GM21526 (cell line): ENCODE results near the gene AGR2.
"Not testable (repeated sequence)": the region's sequence is repeated elsewhere in the genome, so short reads cannot be mapped to it uniquely, and the experiment has no call there.

Source experiments
- ATAC-seq: cut with Tn5 transposase; IDR thresholded peaks from one replicate; pipeline ENCODE4 v1.9.1; 2021; ENCODE audit warnings: moderate library complexity; ENCODE audit not compliant: unreplicated experiment, low FRiP score

AGR2 gene

DNA sequence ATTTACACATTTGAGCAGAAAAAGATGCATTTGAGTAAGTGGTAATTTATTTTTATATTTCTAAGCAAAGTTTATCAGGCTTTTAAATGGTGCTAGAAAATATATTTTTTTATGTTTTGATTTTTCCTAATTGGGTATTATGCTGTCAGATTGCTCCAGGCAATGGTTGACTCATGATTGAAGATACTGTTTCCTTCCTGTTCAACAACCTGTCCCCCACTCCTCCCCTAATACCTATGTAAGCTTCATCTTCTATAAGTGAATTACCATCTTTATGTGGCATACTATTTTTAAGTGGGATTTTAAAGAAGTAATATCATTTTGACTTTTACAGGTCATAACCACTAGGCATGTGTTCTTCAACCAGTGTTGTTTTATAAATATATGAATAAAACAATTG, 29.8 kb downstream of the AGR2 start:
- ATAC-seq, result no peak

DNA sequence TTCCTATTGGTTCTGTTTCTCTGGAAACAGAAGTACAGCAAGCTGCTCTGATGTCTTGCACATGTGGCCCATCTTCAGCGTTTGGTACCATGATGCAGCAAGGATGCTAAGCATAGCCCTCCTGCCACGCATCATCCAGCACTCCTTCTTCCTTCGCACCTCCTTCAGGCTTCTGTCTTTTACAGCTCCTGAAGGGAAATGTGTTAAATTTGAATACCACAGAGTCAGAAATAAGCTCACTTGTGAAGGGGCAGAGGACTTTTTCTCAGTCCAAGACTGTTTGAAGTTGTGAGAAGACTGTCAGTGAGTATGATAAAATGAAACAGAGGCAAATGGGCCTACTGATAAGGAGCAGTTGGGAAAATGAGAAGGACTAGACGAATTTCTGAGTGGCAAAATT, 30.5 kb downstream of the AGR2 start:
- no peak for ATAC-seq

DNA sequence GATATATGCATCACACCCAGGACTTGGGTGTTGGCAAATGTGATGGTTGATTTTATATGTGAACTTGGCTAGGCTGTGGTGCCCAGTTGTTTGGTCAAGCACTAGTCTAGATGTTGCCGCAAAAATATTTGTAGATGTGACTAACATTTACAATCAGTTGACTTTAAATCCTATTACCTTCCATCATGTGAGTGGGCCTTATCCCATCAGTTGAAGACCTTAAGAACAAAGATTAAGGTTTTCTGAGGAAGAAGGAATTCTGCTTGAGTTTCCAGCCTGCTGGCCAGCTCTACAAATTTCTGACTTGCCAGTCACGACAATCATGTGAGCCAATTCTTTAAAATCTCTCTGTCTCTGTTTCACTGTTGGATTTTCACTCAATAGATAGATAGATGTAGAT, 30.9 kb downstream of the AGR2 start:
- no peak for ATAC-seq

DNA sequence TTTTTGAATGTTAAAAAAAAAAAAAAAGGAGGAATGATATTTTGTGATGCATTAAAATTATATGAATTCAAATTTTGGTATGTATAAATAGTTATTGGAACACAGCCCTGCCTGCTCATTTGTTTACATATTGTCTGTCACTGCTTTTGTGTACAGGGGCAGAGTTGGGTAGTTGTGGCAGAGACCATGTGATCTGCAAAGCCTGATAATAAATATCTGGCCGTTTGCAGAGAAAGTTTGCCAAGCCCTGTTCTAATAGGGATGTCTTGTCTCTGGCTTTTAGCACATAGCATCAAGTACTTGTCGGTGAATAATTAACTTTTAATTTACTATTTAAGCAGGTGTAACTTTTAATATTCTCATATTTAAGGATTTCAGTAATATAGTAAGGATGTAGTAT, 31.5 kb downstream of the AGR2 start:
- no peak for ATAC-seq

DNA sequence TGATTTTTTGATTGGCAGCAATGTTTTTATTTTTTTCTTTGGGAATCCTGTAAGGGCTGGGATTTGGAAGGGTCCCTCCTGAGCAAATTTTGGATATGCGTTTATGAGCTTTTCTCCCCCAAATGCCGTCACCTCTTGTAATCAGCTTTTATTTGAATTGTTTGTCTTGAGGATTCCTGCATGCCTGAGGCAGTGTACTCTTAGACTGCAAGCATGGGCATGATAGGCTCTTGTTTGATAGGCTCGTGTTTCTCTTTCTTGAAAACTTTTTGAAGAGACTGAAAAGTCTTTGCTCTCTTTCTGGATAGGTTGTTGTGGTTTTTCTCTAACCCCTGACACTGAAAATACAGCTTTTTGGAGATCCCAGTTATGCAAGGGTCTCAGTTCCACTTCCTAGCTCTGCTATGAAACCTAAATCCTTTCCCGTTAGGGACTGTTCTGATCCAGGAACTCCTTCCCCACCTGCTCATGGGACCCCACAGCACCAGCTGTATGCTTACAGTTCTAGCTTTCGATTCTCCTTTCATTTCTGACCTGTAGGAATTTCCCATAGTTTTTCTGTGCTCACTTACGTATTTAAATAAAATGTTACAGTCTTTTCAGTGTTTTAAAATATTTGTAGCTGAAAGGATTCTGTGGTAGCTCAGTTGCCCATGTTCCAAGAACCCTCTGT, 34.0 kb downstream of the AGR2 start:
- no peak for ATAC-seq

DNA sequence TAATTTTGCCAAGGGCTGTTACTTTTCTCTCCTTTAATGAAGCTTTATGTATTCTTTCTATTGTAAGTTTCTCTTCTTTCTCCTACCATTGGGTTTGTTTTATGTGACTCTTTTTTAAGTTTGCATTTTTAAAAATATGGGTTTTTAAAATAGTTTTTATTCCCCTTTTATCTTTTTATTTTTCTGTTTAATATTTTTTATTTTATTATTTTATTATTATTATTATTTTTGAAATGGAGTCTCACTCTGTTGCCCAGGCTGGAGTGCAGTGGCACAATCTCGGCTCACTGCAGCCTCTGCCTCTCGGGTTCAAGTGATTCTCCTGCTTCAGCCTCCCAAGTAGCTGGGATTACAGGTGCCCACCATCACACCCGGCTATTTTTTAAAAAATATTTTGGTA, 34.8 kb downstream of the AGR2 start:
- not testable (repeated sequence) for ATAC-seq

DNA sequence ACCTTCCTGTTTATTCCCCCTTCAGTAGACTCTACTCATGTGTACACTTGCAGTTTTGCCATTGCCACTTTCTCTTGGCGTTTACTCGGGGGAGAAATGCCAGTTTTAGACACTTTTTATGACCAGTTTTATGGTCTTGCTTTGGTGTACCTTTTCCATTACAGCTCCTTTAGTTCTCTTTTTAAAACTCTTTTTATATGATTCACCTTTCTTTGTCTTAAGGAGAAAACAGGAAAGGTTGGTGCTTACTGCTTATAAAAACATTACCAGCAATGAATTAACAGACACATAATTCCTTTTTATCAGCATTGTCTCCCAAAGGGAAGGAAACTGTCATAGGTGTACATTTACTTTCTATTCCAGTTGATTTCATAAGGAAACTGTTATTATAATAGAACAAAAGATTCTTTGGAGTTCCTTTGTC, 39.4 kb downstream of the AGR2 start:
- ATAC-seq, result no peak

DNA sequence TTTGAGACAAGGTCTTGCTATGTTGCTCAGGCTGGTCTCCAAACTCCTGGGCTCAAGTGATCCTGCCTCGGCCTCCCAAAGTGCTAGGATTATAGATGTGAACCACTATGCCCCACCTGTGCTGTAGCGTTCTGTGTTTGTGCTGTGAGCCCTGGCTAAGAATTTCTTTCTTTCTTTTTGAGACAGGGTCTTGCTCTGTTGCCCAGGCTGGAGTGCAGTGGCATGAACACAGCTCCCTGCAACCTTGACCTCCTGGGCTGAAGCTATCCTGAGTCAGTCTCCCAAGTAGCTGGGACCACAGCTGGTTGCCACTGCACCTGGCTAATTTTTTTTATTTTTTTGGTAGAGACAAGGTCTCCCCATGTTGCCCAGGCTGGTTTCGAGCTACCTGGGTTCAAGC, 39.9 kb downstream of the AGR2 start:
- ATAC-seq, result no peak

DNA sequence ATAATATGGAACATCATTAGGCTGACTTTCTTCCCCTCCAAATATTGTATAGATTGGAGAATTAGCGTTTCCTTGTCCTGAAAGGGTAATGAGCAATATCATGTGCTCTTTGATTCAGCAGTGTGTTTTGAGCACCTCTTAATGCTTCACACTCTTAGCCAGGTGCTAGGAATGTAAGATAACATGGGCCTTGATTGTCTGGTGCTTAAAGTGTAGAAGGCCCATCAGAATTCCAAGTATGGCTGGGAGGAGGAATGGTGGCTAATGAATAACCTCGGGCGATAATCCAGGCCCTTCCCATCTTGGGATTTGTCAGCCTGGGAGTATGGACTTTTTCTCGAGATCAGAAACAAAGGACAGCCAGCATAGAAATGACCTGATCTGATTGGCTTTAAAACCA, 42.6 kb downstream of the AGR2 start:
- ATAC-seq, result no peak

DNA sequence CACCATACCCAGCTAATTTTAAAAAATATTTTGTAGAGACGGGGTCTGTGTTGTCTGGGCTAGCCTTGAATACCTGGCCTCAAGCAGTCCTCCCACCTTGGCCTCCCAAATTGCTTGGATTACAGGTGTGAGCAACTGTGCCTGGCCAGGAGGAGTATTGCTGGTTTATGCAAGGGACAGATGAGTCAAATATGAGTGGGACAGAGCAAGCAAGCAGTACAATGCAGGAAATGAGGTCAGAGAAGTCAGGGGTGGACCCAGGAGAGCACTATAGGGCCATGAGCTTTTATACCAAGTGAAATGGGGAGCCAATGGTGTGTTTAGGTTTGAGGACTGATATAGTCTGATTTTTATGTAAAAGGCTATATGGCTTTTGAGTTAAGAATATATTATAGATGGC, 45.0 kb downstream of the AGR2 start:
- no peak for ATAC-seq

DNA sequence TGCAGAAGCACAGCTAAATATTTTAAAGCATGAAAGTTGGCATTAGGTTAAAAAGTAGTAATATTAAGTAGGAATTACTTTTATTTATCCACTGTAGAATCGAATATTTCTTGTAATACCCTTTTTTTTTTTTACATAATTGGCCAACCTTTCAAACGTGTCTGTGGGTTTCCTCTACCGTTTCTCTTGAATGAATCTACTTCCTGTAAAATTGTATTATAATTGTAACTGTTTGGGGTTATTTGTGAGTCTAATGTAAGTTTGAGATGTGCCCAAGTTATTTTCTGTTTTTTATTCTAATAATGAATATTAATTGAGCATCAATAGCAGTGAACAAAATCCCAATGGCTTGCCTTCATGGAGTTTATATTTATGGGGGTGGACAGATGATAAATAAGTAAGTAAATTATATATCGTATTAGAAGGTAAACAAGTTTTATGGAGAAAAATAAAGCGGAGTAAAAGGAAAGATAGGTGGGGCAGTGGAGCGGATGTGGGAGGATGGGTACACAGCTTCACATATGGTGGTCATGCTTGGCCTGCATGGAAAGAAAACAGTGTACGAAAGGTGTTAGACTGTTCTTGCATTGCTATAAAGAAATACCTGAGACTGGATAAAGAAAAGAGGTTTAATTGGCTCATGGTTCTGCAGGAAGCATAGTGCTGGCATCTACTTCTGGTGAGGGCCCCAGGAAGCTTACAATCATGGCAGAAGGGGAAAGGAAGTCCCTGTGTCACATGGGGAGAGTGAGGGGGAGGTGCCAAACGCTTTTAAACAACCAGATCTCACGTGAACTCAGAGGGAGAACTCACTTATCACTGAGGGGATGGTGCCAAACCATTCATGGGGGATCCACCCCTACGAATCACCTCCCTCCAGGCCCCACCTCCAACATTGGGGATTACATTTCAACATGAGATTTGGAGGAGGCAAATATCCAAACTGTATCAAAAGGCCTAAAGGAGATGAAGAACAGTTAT, 45.9 kb downstream of the AGR2 start:
- ATAC-seq, result no peak

DNA sequence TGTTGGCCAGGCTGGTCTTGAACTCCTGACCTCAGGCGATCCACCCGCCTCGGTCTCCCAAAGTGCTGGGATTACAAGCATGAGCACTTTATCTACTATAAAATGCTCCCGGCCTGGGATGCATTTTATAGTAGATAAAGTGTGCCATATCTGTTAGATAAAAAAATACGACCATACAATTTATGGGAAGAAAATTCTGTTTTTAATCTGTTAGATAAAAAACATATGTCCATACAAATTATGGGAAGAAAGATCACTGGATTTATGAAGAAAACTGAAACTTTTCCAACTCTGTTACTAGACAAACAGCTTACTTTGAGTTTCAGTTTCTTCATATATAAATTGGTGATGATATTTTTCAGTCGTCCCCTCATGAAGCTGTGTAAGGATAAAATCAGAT, 46.8 kb downstream of the AGR2 start:
- ATAC-seq, result no peak

DNA sequence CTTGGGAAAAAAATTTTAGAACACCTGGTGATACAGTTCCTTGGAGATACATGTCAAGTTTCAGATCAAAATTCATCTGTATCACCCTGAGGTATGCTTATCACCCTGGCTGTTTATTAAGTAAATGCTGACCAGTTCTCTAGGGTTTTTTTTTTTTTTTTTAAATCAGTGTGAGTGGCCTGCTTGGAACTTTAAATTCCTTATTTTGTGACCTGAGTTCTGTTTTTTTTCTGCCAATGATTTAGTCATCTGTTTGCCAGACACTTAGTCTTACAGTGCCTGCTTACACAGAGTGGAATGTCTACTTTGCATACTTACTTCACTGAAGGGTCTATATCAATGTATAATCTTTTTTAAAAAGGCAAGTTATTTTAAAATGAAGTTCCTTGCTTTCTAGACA, 49.4 kb downstream of the AGR2 start:
- ATAC-seq, result no peak

DNA sequence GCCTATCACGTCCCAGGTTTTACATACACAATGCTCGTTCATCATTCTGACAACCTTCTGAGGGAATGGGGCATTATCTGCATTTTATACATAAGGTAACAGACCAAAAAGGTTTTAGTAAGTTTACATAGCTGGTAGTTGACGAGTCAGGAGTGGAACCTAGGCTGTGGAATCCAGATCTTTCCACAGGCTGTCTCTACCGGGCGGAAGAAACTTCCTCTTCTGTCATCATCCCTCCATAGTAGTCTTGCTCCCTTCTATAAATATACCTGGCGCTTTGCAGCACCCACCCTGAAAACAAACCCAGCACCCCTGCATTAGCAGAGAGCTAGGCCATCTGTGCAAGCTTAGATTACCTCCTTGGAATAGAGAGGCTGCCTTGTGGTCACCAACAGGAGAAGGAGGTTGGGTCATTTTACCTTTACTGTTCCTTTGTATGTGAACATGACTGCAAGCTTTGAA, 49.9 kb downstream of the AGR2 start:
- no peak for ATAC-seq

DNA sequence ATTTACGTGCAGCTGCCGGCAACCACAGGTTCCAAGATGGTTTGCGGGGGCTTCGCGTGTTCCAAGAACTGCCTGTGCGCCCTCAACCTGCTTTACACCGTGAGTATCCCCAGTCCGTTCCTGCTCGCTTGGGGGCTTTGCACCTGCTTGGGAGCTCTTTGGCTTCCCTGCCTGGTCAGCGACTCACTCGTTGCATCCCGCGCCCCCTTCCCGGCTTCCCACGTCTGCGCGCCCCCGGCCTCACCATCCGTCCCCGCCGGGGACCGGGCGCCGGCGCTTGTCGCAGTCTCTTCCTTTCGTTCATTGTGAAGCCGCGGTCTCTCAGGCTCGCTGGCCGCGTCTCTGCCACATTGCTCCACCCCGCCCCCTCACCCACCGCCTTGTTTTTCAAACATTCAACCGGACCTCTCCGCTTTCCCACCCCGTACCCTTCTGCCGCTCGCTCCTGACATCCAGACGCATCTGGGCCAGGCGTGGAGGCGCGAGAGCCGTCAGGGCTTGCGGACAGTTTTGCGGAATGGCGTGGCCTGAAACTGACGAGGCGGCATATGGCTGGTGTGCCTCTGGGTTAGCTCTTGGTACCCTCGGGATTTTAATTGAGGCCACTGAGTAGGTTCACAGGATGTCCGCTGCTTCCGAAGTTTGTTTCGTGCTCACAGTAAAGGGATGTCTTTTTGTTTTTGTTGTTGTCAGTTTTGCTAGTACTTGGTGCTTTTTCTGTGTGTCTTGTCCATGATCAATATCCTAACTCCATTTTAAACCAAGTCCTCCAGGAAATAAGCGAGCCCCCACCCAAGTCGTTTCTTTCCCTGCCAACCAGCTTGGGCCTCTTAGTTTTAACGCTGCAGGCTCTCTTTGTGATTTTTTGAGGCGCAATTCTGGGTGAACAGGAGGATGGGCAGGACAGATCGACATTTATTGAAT, 50.6 kb downstream of the AGR2 start:
- ATAC-seq, result peak; percentile 30

DNA sequence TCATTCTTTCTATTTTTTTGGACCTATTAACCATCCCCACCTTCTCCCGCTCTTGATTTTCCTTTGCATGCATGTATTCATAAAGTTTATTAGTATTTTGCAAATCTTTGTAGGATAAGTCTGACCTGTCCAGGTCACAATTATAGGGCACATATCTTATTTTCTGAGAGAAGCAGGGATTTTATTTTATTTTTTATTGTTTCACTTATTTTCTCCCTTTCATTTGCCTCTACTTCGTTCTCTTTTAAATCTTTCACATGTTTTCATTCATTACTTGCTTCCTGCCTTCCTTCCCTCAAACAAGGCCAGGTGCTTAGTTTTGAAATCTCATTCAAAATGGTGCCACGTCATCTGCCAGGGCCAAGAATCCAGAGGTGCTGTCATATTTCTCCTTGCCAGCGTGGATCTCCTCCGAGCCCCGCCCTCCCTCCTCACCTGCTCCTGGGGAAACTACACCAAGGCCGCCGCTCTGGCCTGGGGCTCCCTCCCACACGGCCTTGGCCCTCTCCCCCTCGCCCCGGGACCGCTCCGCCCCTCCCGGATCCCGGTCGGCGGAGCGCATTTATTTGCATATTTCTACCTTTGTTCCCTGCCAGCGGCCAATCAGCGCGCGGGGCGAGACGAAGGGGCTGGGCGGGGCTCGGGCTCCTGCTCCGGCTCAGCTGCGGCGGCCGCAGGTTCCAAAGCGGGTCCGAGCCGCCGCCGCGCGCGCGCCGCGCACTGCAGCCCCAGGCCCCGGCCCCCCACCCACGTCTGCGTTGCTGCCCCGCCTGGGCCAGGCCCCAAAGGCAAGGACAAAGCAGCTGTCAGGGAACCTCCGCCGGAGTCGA, 51.5 kb downstream of the AGR2 start, which contains the start of gene TSPAN13:
Gene TSPAN13 (plus strand): TSS at position 654 of the 830 bp plus-strand sequence. CDS start 213 bp downstream, outside the sequence.
- ATAC-seq, result peak; percentile 95

DNA sequence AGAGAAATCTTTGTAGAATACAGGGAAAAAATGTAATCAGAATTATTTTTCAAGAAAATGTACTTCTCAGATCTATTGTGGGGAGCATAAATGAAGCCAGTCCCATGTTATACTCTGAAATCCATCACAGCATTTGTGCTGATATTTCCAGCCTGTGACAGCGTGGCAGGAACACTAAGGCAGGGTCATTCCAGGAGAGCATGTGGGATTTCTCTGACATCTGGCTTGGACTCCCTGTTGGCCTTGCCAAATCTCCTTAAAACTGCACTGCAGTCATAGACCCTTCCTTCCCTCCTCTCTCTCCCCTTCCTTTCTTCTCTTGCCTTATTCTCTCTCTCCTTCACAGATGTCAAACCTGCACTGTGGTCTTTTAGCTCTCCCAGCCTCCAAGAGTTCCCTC, 57.7 kb downstream of the AGR2 start:
- ATAC-seq, result no peak

DNA sequence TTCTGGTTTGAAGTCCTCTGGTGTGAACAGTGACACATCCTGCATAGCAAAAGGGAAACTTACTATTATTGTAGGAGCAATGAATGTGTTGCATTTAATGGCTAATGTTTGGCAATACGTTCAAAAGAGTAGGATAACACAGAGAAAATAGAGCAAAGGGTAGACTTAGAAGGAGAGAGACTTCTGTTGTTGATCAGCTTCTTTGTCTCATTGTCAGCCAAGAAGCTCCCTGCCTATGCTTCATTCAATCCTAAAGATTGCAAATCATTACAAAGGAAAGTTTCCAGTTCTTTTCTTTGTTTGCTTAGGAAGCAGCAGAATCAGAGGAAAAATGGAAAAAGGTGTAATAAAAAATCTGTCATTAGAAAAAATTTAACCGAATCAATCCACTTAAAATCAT, 59.2 kb downstream of the AGR2 start:
- no peak for ATAC-seq

DNA sequence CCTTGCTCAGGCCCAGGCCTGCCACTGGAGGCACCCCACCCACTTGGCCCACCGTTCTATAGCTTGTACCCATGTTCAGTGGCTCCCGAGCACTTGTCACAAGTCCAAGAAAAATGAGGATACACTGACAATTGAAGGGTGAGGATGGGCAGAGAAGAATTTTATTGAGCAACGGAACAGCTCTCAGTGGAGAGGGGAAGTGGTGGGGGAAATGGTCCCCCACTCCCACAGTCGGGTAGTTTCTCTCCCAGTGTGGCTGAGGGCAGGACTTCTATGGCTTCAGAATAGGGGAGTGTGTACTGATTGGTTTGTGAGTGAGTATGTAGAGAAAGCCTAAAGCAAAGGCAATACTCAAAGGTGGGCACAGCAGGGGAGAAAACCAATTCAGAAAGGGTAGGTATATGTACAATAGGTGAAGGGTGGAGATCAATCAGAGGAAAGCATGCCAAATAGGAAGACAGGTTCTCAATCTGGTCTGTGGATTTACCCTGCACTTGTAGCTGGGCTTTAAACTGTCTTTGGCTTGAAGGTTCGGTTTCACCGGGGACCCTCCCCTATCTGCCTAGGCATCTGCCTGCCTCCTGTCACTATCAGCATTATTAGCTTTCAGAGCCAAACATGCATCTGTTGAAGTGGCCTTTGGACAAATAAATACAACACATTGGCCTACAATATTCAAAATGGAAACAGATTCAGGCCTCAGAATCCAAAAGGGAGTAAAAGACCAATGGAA, 60.1 kb downstream of the AGR2 start:
- no peak for ATAC-seq
